ENCODE data around the gene SPOCD1.

The SPOCD1 gene

DNA sequence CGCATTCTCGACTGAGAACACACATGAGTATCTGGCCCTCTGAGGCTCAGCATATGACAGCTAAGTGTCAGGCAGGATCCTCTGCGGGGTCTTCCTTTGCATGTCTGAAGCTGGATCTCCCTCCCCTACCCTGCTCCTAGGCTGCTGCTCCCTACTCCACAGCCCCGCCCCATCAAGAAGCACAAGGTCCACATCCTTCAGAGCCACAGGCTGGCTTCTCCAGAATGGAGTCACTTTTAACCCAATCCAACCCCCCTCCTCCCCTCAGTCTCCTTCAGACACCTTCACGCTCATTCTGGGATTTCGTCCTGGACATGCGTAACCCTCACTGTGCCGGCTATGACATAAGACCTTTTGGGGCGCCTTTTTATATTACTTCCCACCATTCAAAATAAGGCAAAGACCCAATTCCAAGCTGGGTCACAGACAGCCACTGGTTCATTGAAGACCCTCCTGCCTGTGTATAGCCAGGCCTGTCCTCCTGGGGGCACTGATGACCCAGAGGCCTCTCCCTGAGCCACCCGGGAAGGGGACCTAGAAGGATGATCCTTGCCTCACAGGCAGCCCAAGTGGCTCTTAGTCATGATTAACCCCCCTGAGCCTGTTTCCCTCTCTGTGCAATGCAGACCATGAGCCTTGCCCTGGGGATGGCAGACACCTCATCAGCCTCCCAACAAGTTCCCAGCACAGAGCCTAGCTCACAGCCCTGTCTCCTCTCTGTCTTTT lies 56.4 kb downstream of the SPOCD1 start:
- Histone ChIP-seq H3K9ac (ENCODE audit: low read length) (no peak overlapping the region), H2AK5ac (ENCODE audit: low read length) (no peak overlapping the region), H3K4me3 (ENCODE audit: low read depth, low read length) (peak overlapping the region; percentile 0), H4K8ac (ENCODE audit: low read depth, low read length) (no peak overlapping the region), H3K36me3 (ENCODE audit: control insufficient read depth in 1 of 2, insufficient read depth in 2 of 2, low read length in 2 of 2) (no peaks in the 10 kb centered on the region), H2BK12ac (ENCODE audit: low read length) (no peak overlapping the region), H3K23ac (ENCODE audit: low read length) (no peak overlapping the region), H3K27me3 (ENCODE audit: insufficient read depth, low read length) (peaks cover 13% of the 10 kb centered on the region), H4K12ac (ENCODE audit: low read depth, low read length) (no peak overlapping the region), H2AFZ (ENCODE audit: insufficient read depth, low read length, poor library complexity) (no peak overlapping the region), H2BK5ac (ENCODE audit: low read depth, low read length, poor library complexity) (no peak overlapping the region), H4K91ac (ENCODE audit: low read depth, low read length) (no peak overlapping the region), H3K4ac (ENCODE audit: low read depth, low read length) (no peak overlapping the region), H3K4me2 (ENCODE audit: low read length) (no peak overlapping the region), H3K27ac (ENCODE audit: low read depth, low read length) (no peak overlapping the region), H3K4me1 (ENCODE audit: control insufficient read depth in 1 of 2, insufficient read depth in 2 of 2, low read length in 2 of 2) (peaks cover 42 to 49% of the 10 kb centered on the region in 2 experiments), H3K18ac (ENCODE audit: low read length) (no peak overlapping the region), H2BK120ac (ENCODE audit: insufficient read depth, low read length, poor library complexity) (no peak overlapping the region), H3K14ac (ENCODE audit: low read length) (no peak overlapping the region), H3K79me2 (ENCODE audit: control insufficient read depth, insufficient read depth, low read length, poor library complexity) (peaks cover 2% of the 10 kb centered on the region), H3K9me3 (ENCODE audit: insufficient read depth, low read depth, low read length) (peaks cover 4% of the 10 kb centered on the region), H3K79me1 (ENCODE audit: low read length) (peaks cover 17% of the 10 kb centered on the region)
- WGBS (ENCODE audit: extremely low coverage, insufficient coverage, insufficient read length), result no CpG with 5 or more reads among the region's 10 CpGs
- DNase-seq, result no peak

DNA sequence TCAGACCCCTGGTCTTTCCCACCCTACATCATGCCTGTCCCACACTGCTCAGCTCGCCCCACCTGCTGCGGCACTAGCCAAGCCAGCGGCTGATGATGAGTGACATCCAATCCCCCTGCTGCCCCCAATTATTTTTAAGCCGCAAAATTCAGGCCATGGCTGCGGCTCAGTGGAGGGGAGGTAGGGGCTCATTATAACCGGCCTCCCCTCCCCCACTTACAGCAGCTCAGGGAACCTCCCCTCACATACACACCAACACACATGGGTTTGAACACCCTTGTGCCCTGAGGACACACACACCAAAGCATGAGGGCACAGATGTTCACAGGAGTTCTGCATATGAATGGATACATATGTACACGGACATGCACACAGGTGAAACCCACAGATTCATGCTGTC lies 57.0 kb downstream of the SPOCD1 start:
- no peak for DNase-seq
- WGBS (ENCODE audit: extremely low coverage, insufficient coverage, insufficient read length), result no CpG with 5 or more reads among the region's 7 CpGs
- Histone ChIP-seq H3K4me3 (ENCODE audit: low read depth, low read length) (peak overlapping the region; percentile 0), H3K27ac (ENCODE audit: low read depth, low read length) (no peak overlapping the region), H2AFZ (ENCODE audit: insufficient read depth, low read length, poor library complexity) (no peak overlapping the region), H2BK5ac (ENCODE audit: low read depth, low read length, poor library complexity) (no peak overlapping the region), H4K8ac (ENCODE audit: low read depth, low read length) (no peak overlapping the region), H3K4ac (ENCODE audit: low read depth, low read length) (no peak overlapping the region), H2AK5ac (ENCODE audit: low read length) (no peak overlapping the region), H3K9me3 (ENCODE audit: insufficient read depth, low read depth, low read length) (peaks cover 4% of the 10 kb centered on the region), H2BK120ac (ENCODE audit: insufficient read depth, low read length, poor library complexity) (no peak overlapping the region), H3K27me3 (ENCODE audit: insufficient read depth, low read length) (peaks cover 11% of the 10 kb centered on the region), H4K12ac (ENCODE audit: low read depth, low read length) (no peak overlapping the region), H3K79me2 (ENCODE audit: control insufficient read depth, insufficient read depth, low read length, poor library complexity) (peaks cover 2% of the 10 kb centered on the region), H3K4me2 (ENCODE audit: low read length) (no peak overlapping the region), H3K36me3 (ENCODE audit: control insufficient read depth in 1 of 2, insufficient read depth in 2 of 2, low read length in 2 of 2) (no peaks in the 10 kb centered on the region), H3K79me1 (ENCODE audit: low read length) (peaks cover 17% of the 10 kb centered on the region), H3K14ac (ENCODE audit: low read length) (no peak overlapping the region), H3K9ac (ENCODE audit: low read length) (no peak overlapping the region), H3K23ac (ENCODE audit: low read length) (no peak overlapping the region), H4K91ac (ENCODE audit: low read depth, low read length) (no peak overlapping the region), H3K18ac (ENCODE audit: low read length) (no peak overlapping the region), H3K4me1 (ENCODE audit: control insufficient read depth in 1 of 2, insufficient read depth in 2 of 2, low read length in 2 of 2) (peaks cover 42 to 48% of the 10 kb centered on the region in 2 experiments), H2BK12ac (ENCODE audit: low read length) (no peak overlapping the region)

GRCh38 chr1:31757989-31758388 lies 57.8 kb downstream of the SPOCD1 start:
- H3K4ac ChIP-seq (ENCODE audit: low read depth, low read length), result no peak overlapping the region
- no peak overlapping the region for H2BK5ac ChIP-seq (ENCODE audit: low read depth, low read length, poor library complexity)
- no peak overlapping the region for H4K12ac ChIP-seq (ENCODE audit: low read depth, low read length)
- H3K4me1 ChIP-seq (ENCODE audit: control insufficient read depth in 1 of 2, insufficient read depth in 2 of 2, low read length in 2 of 2), result peaks cover 37 to 45% of the 10 kb centered on the region in 2 experiments
- H3K27ac ChIP-seq (ENCODE audit: low read depth, low read length), result no peak overlapping the region
- H4K91ac ChIP-seq (ENCODE audit: low read depth, low read length), result no peak overlapping the region
- no peak overlapping the region for H3K23ac ChIP-seq (ENCODE audit: low read length)
- H3K9ac ChIP-seq (ENCODE audit: low read length), result no peak overlapping the region
- H3K18ac ChIP-seq (ENCODE audit: low read length), result no peak overlapping the region
- H2BK120ac ChIP-seq (ENCODE audit: insufficient read depth, low read length, poor library complexity), result no peak overlapping the region
- peaks cover 3% of the 10 kb centered on the region for H3K27me3 ChIP-seq (ENCODE audit: insufficient read depth, low read length)
- no peak overlapping the region for H4K8ac ChIP-seq (ENCODE audit: low read depth, low read length)
- no peak overlapping the region for H3K4me2 ChIP-seq (ENCODE audit: low read length)
- H3K79me2 ChIP-seq (ENCODE audit: control insufficient read depth, insufficient read depth, low read length, poor library complexity), result peaks cover 2% of the 10 kb centered on the region
- H3K4me3 ChIP-seq (ENCODE audit: low read depth, low read length), result no peak overlapping the region
- peaks cover 14% of the 10 kb centered on the region for H3K79me1 ChIP-seq (ENCODE audit: low read length)
- H2AFZ ChIP-seq (ENCODE audit: insufficient read depth, low read length, poor library complexity), result no peak overlapping the region
- H3K9me3 ChIP-seq (ENCODE audit: insufficient read depth, low read depth, low read length), result peaks cover 4% of the 10 kb centered on the region
- no CpG with 5 or more reads among the region's 6 CpGs for WGBS (ENCODE audit: extremely low coverage, insufficient coverage, insufficient read length)
- no peaks in the 10 kb centered on the region for H3K36me3 ChIP-seq (ENCODE audit: control insufficient read depth in 1 of 2, insufficient read depth in 2 of 2, low read length in 2 of 2)
- no peak overlapping the region for H2BK12ac ChIP-seq (ENCODE audit: low read length)
- H3K14ac ChIP-seq (ENCODE audit: low read length), result no peak overlapping the region
- no peak for DNase-seq
- peak overlapping the region; percentile 59 for H2AK5ac ChIP-seq (ENCODE audit: low read length)

GRCh38 chr1:31757204-31757679 lies 58.6 kb downstream of the SPOCD1 start:
- H3K36me3 ChIP-seq (ENCODE audit: control insufficient read depth in 1 of 2, insufficient read depth in 2 of 2, low read length in 2 of 2), result no peaks in the 10 kb centered on the region
- no peak overlapping the region for H3K4ac ChIP-seq (ENCODE audit: low read depth, low read length)
- no peak for DNase-seq
- no peak overlapping the region for H2AFZ ChIP-seq (ENCODE audit: insufficient read depth, low read length, poor library complexity)
- H2AK5ac ChIP-seq (ENCODE audit: low read length), result no peak overlapping the region
- WGBS (ENCODE audit: extremely low coverage, insufficient coverage, insufficient read length), result no CpG with 5 or more reads among the region's 8 CpGs
- H2BK5ac ChIP-seq (ENCODE audit: low read depth, low read length, poor library complexity), result no peak overlapping the region
- no peak overlapping the region for H3K4me2 ChIP-seq (ENCODE audit: low read length)
- no peak overlapping the region for H4K12ac ChIP-seq (ENCODE audit: low read depth, low read length)
- H3K79me2 ChIP-seq (ENCODE audit: control insufficient read depth, insufficient read depth, low read length, poor library complexity), result peaks cover 2% of the 10 kb centered on the region
- H3K79me1 ChIP-seq (ENCODE audit: low read length), result peaks cover 14% of the 10 kb centered on the region
- H3K4me3 ChIP-seq (ENCODE audit: low read depth, low read length), result no peak overlapping the region
- H3K9me3 ChIP-seq (ENCODE audit: insufficient read depth, low read depth, low read length), result peaks cover 4% of the 10 kb centered on the region
- no peak overlapping the region for H3K18ac ChIP-seq (ENCODE audit: low read length)
- H3K27me3 ChIP-seq (ENCODE audit: insufficient read depth, low read length), result no peaks in the 10 kb centered on the region
- no peak overlapping the region for H4K8ac ChIP-seq (ENCODE audit: low read depth, low read length)
- no peak overlapping the region for H3K23ac ChIP-seq (ENCODE audit: low read length)
- H3K27ac ChIP-seq (ENCODE audit: low read depth, low read length), result no peak overlapping the region
- H4K91ac ChIP-seq (ENCODE audit: low read depth, low read length), result no peak overlapping the region
- H2BK120ac ChIP-seq (ENCODE audit: insufficient read depth, low read length, poor library complexity), result no peak overlapping the region
- no peak overlapping the region for H3K14ac ChIP-seq (ENCODE audit: low read length)
- peak overlapping the region; percentile 20 for H2BK12ac ChIP-seq (ENCODE audit: low read length)
- H3K4me1 ChIP-seq (ENCODE audit: control insufficient read depth in 1 of 2, insufficient read depth in 2 of 2, low read length in 2 of 2), result peaks cover 34 to 42% of the 10 kb centered on the region in 2 experiments
- H3K9ac ChIP-seq (ENCODE audit: low read length), result no peak overlapping the region

All from trophoblast cell (in vitro differentiated cells and primary cell).